ENCODE measurements around the gene LAMTOR4. TPM values are rescaled to one million over a fixed set of nuclear protein-coding genes. Genes with fewer than 3 reads are reported as not detected.

The LAMTOR4 gene
- total RNA-seq, 1 donor from 2014 or later = 105 TPM

DNA sequence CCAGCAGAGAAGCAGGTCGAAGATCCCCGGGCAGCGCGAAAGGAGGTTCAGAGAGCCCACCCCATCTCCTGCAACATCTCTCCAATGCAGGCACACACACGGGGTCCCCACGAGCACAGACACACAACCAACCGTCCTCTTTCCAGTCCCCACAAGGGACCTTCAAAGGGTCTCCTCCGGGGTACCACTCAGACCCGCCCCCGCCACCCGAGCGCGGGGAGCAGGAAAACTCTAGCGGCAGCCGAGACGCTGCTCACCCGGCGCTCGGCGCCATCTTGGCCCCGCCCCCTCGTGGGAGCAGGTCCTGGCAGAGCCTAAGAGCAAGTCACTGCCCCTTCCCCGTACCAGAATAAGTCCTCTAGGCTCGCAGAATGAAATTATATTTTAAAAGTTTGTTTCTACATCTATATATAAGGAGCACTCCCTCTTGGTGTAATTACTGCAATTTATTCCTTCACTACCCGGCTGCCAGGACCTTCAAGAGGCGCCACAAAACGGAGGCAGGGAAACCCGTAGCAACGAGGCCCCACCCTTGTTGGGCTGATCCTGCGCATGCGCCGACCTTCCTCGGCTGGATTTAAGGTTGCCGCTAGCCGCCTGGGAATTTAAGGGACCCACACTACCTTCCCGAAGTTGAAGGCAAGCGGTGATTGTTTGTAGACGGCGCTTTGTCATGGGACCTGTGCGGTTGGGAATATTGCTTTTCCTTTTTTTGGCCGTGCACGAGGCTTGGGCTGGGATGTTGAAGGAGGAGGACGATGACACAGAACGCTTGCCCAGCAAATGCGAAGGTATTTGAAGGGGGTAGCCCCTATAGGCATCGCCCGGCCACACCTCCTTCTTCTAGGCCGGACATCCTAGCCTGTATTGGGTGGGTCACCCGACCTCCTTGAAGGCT lies 29.4 kb upstream of the LAMTOR4 start, which contains the start of the genes CNPY4 and TAF6:
Gene CNPY4 (plus strand): TSS at position 563 of the 898 bp plus-strand sequence. CDS start 111 bp downstream, at position 674.
Gene TAF6 (minus strand): TSS at position 287 of the 898 bp plus-strand sequence. CDS start 5,149 bp downstream, outside the sequence.
- Mint-ChIP-seq H3K27me3 (ENCODE audit: low read depth) (no peaks in the 10 kb centered on the region), H3K4me3 (peak within 1 kb of the TSS; percentile 94), H3K9me3 (no peaks in the 10 kb centered on the region), H3K4me1 (peaks cover 17% of the 10 kb centered on the region), H3K36me3 (peaks cover 8% of the 10 kb centered on the region), H3K27ac (peak within 1 kb of the TSS; percentile 99)
- TF ChIP-seq, protein P1, sequence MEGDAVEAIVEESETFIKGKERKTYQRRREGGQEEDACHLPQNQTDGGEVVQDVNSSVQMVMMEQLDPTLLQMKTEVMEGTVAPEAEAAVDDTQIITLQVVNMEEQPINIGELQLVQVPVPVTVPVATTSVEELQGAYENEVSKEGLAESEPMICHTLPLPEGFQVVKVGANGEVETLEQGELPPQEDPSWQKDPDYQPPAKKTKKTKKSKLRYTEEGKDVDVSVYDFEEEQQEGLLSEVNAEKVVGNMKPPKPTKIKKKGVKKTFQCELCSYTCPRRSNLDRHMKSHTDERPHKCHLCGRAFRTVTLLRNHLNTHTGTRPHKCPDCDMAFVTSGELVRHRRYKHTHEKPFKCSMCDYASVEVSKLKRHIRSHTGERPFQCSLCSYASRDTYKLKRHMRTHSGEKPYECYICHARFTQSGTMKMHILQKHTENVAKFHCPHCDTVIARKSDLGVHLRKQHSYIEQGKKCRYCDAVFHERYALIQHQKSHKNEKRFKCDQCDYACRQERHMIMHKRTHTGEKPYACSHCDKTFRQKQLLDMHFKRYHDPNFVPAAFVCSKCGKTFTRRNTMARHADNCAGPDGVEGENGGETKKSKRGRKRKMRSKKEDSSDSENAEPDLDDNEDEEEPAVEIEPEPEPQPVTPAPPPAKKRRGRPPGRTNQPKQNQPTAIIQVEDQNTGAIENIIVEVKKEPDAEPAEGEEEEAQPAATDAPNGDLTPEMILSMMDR (IDR thresholded peaks at IDR 0.05; ENCODE audit: unreplicated experiment) = no peak
- peak; percentile 91 to 94 for DNase-seq (ENCODE audit: low spot score in 2 of 2, unreplicated experiment in 2 of 2)

DNA sequence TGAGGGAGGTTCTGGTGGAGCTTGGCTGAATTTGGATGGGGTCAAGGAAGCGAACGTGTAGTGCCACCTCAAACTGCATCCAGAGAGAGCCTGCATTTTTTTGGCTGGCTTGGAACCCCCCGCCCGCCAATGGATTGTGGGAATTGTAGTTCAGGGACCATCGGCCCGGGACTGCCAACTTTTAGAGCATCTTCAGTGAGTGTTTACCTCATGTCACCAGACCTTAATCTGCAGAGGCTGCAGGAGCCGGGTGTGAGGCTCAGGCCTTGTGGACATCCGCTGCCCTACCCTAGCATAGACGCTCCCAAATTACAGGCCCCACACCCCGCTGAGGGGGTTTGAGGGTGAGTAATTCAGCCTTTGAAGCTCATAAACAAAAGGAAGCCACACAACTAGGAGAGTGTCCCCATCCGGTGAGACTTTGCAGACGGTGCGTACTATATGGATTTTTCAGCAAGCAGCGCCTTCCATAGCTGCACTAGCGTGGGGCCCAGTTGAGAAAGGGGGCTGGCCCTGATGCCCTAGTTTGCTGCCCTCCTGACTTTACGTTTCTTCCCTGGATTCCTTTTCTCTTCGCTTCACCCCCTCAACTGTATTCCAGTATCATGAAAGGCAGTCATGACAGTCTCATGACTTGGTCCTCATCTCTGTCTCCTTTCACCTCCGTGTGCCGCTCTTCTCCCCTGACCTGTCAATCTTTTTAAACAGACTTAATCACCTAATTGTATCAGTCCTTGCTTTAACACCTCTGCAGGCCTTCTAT lies 28.6 kb upstream of the LAMTOR4 start:
- peaks cover 8% of the 10 kb centered on the region for H3K36me3 Mint-ChIP-seq
- no peaks in the 10 kb centered on the region for H3K27me3 Mint-ChIP-seq (ENCODE audit: low read depth)
- TF ChIP-seq, protein P1 (IDR thresholded peaks at IDR 0.05; ENCODE audit: unreplicated experiment) = no peak
- DNase-seq (ENCODE audit: low spot score in 2 of 2, unreplicated experiment in 2 of 2) = peak in 1 of 2 experiments; percentile 69
- no peaks in the 10 kb centered on the region for H3K9me3 Mint-ChIP-seq
- H3K27ac Mint-ChIP-seq = peak overlapping the region; percentile 99
- peaks cover 17% of the 10 kb centered on the region for H3K4me1 Mint-ChIP-seq
- H3K4me3 Mint-ChIP-seq = peak overlapping the region; percentile 94

DNA sequence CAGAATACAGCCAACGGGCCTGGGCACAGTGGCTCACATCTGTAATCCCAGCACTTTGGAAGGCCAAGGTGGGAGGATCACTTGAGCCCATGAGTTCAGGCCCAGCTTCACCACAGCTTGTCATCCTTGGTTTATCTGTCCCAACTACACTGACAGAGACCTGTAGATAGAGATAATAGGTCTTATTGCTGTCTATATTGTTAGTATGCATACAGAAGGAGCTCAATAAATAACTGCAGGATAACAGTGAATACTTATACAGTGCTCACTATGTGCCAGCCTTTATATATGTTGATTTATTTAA lies 28.0 kb upstream of the LAMTOR4 start:
- Mint-ChIP-seq H3K9me3 (no peaks in the 10 kb centered on the region), H3K4me3 (peak overlapping the region; percentile 94), H3K36me3 (peaks cover 8% of the 10 kb centered on the region), H3K4me1 (peaks cover 20% of the 10 kb centered on the region), H3K27ac (peak overlapping the region; percentile 99), H3K27me3 (ENCODE audit: low read depth) (no peaks in the 10 kb centered on the region)
- DNase-seq (ENCODE audit: low spot score in 2 of 2, unreplicated experiment in 2 of 2) = no peak
- TF ChIP-seq, protein P1 (IDR thresholded peaks at IDR 0.05; ENCODE audit: unreplicated experiment) = no peak

DNA sequence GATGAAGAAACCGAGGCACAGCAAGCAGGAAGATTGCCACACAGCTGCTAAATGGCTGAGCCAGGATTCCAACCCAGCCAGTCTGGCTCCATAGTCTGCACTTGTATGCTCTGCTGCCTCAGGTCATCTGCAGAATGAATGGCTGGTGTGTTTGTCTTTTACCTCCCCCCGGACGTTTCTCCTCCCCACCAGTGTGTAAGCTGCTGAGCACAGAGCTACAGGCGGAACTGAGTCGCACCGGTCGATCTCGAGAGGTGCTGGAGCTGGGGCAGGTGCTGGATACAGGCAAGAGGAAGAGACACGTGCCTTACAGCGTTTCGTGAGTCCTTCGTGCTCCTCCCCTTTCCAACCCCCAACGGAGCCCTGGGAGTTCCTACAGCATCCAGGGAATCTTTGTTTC lies 26.7 kb upstream of the LAMTOR4 start:
- TF ChIP-seq, protein P1 (IDR thresholded peaks at IDR 0.05; ENCODE audit: unreplicated experiment) = no peak
- Mint-ChIP-seq H3K36me3 (peaks cover 2% of the 10 kb centered on the region), H3K9me3 (no peaks in the 10 kb centered on the region), H3K4me3 (no peak overlapping the region), H3K27ac (no peak overlapping the region), H3K4me1 (peaks cover 29% of the 10 kb centered on the region), H3K27me3 (ENCODE audit: low read depth) (no peaks in the 10 kb centered on the region)
- DNase-seq (ENCODE audit: low spot score in 2 of 2, unreplicated experiment in 2 of 2) = no peak

DNA sequence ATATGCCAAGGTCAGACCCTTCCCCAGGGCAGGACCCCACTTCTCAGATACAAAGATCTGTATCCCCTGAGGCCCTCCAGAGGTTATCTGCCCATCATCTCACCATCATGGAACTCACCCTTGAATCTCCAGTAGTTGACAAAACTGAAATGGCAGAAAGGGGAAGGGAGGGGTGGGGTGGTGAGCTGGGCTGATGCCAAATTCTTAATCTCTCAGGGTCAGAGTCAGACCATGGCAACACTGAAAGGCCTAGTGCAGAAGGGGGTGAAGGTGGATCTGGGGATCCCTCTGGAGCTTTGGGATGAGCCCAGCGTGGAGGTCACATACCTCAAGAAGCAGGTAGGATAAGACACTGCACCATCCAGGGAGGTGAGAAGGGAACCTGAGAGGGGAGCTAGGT lies 26.1 kb upstream of the LAMTOR4 start:
- H3K36me3 Mint-ChIP-seq = peaks cover 2% of the 10 kb centered on the region
- H3K27me3 Mint-ChIP-seq (ENCODE audit: low read depth) = no peaks in the 10 kb centered on the region
- peaks cover 29% of the 10 kb centered on the region for H3K4me1 Mint-ChIP-seq
- no peak overlapping the region for H3K4me3 Mint-ChIP-seq
- DNase-seq (ENCODE audit: low spot score in 2 of 2, unreplicated experiment in 2 of 2) = no peak
- H3K9me3 Mint-ChIP-seq = no peaks in the 10 kb centered on the region
- no peak overlapping the region for H3K27ac Mint-ChIP-seq
- TF ChIP-seq, protein P1 (IDR thresholded peaks at IDR 0.05; ENCODE audit: unreplicated experiment) = no peak

Data from mesothelial cell of epicardium (in vitro differentiated cells).